ENCODE measurements around the gene ATXN7L1.

DNA sequence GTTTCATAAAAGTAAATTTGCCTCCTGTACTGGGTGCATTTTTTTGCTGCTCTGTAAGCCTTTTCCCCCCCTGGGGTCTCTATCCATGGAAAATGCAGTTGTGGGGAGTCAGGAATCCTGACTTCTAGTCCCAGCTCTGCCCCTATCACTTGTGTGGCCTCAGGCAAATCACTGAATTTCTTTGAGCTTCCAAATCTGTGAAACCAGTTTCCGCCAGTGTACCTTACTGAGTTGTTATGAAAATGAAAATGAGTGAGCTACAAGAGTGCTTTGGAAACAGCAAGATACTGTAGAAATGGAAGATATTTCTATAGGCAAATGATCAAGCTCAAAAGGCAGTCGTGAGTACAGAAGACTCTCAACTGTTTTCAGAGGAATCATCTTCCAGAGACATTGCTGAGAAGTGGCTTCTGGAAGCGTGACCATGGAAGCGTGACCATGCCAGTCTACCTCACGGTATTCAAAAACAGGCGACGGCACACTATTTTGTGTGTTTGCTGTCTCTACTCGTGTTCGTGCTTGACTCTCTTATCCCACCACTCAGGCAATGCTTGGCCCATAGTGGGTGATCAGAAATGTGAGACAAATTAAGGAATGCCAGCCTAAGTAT, 107.4 kb downstream of the ATXN7L1 start:
- TF ChIP-seq EP300 (IDR thresholded peaks at IDR 0.05), result no peak
- no peak for TF ChIP-seq CTCF (IDR thresholded peaks at IDR 0.05)
